NCI-H69 (cell line): ENCODE data around the gene PLEKHG4B.
"Not testable (repeated sequence)": the region's sequence is repeated elsewhere in the genome, so short reads cannot be mapped to it uniquely, and the experiment has no call there.

Experiments
- DNase-seq: peaks from one replicate; lab custom pipeline; 2025; lab: John Stamatoyannopoulos, UW

PLEKHG4B gene, protein sequence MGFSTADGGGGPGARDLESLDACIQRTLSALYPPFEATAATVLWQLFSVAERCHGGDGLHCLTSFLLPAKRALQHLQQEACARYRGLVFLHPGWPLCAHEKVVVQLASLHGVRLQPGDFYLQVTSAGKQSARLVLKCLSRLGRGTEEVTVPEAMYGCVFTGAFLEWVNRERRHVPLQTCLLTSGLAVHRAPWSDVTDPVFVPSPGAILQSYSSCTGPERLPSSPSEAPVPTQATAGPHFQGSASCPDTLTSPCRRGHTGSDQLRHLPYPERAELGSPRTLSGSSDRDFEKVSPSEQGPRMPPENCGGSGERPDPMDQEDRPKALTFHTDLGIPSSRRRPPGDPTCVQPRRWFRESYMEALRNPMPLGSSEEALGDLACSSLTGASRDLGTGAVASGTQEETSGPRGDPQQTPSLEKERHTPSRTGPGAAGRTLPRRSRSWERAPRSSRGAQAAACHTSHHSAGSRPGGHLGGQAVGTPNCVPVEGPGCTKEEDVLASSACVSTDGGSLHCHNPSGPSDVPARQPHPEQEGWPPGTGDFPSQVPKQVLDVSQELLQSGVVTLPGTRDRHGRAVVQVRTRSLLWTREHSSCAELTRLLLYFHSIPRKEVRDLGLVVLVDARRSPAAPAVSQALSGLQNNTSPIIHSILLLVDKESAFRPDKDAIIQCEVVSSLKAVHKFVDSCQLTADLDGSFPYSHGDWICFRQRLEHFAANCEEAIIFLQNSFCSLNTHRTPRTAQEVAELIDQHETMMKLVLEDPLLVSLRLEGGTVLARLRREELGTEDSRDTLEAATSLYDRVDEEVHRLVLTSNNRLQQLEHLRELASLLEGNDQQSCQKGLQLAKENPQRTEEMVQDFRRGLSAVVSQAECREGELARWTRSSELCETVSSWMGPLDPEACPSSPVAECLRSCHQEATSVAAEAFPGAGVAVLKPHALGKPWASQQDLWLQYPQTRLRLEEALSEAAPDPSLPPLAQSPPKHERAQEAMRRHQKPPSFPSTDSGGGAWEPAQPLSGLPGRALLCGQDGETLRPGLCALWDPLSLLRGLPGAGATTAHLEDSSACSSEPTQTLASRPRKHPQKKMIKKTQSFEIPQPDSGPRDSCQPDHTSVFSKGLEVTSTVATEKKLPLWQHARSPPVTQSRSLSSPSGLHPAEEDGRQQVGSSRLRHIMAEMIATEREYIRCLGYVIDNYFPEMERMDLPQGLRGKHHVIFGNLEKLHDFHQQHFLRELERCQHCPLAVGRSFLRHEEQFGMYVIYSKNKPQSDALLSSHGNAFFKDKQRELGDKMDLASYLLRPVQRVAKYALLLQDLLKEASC (N-terminal part only)

DNA sequence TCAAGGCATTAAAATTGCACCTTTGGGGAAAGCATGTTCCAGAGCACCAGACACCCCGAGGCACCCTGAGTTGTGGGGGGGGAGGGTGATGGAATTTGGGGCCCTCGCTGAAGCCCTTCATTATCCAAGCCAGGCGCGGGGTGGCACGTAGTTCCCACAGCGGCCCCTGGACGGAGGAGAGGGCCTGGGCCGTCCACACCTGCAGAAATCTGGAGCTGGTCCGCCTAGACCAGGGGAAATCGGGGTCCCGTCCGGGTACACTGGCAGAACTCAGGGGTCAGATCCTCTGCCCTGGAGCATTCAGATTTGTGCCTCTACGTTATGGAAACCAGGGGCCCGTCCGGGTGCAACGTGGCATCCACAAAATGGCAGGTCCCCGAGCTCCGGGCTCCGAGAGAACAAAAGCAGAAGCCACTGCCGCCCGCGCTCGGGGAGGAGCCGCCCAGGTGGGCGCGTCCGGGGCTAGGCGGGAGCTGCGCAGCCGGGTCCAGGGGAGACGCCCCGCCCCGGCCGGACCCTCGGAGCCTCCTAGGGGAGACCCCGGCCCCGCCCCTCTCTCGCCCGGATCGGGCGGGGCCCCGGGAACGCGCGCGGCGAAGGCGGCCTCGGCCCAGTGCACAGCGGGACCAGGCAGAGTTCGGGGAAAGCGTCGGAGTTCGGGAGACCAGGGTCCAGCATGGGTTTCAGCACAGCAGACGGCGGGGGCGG lies at the start of gene PLEKHG4B:
Gene PLEKHG4B (plus strand): TSS at position 613 of the 708 bp plus-strand sequence. CDS start 64 bp downstream, at position 677.
- peak; percentile 93 for DNase-seq

DNA sequence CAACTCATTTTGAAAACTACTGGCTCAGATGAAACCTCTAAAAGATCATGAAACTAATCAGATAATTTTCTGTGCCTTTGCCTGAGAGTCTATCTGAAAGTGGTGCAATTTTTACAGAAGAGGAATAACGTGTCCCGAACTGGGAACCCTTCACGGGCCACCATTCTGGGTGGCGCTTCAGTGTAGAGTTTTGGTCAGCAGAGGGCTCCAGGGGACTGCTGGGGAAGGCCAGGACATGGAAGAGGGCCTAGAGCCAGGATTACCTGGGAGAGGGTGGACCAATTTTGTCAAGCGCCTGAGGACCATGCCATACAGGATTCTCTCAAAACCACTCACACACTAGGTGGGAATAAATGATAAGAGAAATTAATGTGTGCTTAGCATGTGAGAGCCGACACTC lies 49.7 kb upstream of the PLEKHG4B start:
- DNase-seq: no peak

DNA sequence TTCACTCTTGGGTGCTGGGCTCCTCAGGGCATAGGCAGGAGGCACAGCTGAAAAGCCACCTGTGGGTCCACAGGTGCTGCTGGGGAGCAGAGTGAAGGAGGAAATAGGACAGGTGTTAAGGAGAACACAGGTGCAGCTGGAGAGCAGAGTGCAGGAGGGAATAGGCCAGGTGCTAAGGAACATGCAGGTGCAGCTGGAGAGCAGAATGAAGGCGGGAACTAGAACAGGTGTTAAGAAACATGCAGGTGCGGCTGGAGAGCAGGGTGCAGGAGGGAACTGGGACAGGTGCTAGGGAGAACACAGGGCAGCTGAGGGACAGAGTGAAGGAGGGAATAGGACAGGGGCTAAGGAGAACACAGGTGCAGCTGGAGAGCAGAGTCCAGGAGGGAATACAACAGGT lies 43.8 kb upstream of the PLEKHG4B start:
- DNase-seq: peak; percentile 39

DNA sequence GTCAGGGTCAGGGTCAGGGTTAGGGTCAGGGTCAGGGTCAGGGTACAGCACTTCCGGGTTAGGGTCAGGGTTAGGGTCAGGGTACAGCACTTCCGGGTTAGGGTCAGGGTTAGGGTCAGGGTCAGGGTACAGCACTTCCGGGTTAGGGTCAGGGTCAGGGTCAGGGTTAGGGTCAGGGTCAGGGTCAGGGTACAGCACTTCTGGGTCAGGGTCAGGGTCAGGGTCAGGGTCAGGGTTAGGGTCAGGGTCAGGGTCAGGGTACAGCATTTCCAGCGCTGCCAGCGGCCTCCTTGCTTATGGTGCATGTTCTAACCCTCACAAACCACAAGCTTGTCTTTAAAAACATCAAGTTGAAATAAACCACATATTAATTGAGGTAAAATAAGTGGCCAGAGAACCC lies 42.4 kb upstream of the PLEKHG4B start:
- not testable (repeated sequence) for DNase-seq

DNA sequence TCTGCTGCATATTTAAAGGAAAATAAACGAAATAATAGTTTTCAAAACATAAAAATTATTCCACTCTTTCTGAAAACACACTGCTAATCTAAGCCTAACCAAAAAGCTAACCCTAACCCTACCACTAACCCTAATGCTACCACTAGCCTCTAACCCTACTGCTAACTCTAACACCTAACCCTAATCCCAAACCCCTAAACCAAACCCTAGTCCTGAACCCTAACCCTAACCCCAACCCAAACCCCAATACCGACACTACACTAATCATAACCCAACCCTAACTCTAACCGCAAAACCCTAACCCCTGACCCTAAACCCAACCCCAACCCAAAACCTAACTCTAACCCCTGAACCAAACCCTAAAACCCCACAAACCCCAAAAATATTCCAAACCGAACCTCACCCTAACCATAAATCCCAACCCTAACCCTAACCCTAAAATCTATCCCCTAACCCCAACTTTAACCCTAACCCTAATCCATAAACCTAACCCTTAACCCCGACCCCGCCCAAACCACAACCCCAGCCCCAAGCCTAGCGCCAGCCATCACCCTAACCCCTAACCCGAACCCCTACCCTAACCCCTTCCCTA lies 41.9 kb upstream of the PLEKHG4B start:
- DNase-seq: no peak

DNA sequence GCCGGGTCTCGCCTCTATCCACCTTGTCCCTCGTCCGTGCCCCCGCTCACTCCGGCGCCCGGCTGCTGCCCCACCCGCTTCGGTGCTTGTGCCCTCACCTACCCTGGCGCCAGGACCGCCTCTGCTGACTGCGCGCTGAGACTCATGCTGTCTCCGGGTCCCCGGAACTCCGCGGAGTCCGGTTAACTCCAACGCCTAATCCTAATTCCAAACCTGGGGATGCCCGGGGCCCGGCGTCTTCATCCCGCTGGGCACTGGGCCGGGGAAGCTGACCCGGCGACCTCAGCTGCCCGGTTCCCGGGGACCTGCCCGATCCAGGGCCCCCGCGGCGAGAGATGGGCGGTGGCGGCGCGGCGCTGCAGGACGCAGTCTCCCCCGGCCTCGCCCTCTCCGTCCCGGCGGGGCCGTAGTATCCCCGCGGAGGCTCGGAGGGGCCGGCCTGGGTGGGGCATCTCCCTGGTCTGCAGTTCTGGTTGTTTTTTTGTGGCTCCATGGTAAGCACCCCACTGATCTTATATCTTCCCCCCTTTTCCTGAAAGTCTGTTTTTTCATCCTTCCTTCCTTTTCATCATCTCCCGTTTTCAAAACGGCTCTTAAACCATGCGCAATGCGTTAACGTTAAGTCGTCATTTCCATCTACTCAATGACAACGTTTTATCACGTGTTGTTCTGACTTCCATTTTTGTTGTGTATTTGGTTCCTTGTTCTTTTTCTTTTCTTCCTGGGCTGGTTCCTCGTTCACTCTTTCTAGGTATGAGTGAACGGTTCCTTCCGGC lies 41.1 kb upstream of the PLEKHG4B start:
- DNase-seq: no peak

DNA sequence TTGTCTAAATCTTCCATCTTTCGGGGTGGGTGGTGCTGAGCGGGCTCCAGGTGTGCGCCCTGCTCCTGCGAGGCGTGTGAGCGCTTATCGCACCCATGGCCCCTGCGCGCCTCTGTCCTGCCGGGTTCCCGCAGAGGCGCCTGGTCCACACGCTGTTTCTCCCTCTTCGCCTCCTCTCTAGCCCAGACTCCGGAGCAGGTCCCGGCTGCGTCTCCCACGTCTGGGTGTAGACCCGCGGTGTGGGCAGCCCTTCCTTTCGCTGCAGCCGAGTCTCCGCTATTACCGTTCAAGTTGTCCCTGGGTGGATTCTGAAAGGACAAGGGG lies 40.5 kb upstream of the PLEKHG4B start:
- no peak for DNase-seq

DNA sequence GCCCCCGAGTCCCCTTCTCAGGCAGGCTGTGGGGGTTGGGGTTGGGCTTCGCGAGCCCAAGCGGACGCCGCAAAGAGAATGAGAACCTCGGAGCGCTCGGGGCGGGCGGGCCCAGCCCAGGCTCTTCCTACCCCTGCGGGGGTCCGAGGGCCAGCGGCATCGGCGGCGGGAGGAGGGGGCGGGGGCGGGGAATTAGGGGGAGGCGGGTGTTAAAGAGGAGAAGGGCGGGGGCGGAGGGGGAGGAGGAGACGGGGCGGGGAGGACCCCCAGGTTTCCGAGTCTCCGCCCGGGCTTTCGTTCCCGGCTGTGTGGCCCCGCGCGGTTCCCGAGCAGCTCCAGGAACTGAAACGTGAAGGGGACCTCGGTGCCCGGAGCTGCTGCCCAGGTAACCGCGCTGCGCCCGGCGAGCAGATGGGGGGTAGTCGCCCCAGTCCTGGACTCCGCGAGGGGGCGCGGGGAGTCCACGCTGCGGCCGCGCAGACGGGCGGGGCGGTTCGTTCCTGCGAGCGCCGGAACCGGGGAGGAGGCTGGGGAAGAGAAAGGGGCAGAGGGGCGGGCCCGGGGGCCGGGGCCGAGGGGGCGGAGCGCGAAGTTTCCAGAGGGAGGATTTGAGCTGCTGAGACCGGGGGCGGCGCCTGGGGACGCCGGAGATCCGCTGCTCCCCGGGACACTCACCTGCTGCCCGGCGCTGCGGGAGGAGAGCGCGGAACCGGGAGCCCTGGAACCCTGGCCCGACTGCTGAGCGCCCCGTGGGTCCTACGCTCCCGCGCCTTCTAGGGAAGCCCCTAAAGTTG lies 38.4 kb upstream of the PLEKHG4B start:
- DNase-seq: peak; percentile 86

DNA sequence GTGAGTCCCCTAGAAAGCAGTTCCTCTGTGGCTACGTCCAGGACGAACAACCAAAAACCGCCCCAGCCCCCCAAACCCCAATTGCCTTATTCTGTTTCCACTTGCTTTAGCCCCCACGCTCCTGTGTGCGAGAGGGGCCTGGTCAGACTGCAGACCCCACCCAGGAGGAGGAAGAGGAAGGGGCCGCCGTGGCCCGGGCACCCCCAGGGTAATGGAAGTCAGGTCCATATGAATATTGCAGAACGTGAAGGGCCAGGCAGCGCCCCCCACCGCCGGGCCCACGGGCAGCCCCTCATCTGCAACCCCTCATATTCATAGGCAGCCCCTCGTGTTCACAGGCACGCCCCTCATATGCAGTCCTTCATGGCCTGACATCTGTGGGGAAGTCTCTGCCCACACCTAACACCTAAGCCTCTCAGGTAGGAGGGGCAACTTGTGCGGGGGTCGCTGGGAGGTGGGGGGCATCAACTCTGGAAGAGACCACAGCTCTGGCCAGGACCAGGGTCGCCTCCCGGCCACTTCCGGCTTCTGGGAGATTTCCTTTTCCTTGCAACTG lies 37.7 kb upstream of the PLEKHG4B start:
- DNase-seq: no peak

DNA sequence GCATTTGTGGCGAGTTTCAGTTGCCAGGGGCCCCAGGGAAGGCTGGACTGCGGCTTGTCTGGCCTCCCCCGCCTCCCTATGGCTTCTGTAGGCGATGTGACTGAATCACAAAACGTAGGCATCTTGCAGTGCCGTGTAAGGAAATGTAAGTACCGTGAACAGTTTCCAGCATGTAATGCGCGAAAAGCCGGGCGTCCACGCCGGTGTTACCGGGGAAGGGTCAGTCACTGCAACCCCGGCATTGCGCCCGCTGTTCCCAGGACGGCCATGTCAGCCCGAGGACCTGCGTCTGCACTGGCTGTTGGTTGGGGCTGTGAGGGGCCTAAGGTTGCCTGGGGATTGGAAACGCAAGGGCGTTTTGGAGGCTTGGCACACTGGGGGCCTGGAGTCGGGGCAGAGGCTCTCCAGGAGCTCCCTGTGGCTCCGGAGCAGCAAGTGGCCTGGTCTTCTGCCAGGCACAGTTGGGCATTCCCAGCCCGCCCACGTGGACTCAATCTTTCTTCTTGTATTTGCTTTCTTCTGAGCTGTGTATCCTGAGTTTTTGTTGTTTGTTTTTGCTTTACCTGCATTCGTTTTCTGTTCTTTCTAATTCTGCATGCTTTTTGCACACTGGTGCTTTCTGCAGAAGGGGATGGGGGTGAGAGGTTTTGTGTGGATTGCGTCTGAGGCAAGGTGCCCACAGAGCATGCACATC lies 36.9 kb upstream of the PLEKHG4B start:
- peak; percentile 11 for DNase-seq

DNA sequence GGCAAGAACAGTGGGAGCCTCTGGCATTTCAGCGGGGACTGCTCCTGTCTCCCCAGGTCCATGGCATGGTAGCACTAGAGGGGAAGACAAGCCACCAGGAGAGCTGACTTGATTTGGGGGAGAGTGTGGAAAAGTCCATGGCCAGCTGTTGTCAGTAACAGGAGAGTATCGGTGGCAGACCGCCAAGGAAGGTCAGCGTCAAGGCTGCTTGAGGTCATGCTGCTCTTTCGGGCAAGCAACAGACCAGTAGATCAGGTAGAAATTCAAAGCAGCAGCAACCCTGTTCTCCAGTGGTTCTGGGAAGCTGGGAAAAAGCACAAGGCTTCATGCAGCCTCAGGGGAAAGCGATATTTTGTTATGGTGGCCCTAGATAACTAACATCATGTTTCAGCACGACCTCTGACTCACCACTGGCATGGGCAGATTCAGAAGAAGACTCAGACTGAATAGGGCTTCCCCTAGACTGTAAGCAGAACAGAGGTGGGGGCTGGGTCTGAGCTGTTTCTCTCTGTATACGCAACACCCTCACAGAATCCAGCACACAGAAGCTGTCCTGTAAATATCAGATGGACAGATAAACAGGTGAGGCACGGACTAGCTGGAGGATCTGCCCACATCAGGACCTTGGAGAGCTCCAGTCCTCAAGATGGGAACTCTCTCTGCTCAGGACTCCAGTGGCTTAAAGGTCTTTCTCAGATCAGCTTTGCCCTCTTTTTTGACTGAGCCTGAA lies 35.2 kb upstream of the PLEKHG4B start:
- no peak for DNase-seq

DNA sequence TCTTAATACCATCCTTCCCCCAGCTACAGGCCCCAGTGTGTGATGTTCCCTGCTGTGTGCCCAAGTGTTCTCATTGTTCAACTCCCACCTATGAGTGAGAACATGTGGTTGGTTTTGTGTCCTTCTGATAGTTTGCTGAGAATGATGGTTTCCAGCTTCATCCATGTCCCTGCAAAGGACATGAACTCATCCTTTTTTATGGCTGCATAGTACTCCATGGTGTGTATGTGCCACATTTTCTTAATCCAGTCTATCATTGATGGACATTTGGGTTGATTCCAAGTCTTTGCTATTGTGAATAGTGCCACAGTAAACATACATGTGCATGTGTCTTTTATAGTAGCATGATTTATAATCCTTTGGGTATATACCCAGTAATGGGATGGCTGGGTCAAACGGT lies 31.7 kb upstream of the PLEKHG4B start:
- DNase-seq: not testable (repeated sequence)

DNA sequence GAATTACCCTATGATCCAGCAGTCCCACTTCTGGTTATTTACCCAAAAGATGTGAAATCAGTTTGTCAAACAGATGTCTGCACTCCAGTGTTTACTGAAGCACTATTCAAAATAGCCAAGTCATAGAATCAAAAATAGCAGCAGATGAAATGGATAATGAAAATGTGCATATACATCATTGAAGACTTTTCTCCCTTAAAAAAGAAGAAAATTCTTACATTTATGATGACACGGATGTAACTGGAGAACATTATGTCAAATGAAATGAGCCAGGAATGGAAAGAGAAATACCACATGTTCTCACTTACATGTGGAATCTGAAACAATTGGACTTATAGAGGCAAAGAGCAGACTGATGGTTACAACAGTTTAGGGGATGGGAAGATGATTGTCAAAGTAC lies 21.5 kb upstream of the PLEKHG4B start:
- no peak for DNase-seq

DNA sequence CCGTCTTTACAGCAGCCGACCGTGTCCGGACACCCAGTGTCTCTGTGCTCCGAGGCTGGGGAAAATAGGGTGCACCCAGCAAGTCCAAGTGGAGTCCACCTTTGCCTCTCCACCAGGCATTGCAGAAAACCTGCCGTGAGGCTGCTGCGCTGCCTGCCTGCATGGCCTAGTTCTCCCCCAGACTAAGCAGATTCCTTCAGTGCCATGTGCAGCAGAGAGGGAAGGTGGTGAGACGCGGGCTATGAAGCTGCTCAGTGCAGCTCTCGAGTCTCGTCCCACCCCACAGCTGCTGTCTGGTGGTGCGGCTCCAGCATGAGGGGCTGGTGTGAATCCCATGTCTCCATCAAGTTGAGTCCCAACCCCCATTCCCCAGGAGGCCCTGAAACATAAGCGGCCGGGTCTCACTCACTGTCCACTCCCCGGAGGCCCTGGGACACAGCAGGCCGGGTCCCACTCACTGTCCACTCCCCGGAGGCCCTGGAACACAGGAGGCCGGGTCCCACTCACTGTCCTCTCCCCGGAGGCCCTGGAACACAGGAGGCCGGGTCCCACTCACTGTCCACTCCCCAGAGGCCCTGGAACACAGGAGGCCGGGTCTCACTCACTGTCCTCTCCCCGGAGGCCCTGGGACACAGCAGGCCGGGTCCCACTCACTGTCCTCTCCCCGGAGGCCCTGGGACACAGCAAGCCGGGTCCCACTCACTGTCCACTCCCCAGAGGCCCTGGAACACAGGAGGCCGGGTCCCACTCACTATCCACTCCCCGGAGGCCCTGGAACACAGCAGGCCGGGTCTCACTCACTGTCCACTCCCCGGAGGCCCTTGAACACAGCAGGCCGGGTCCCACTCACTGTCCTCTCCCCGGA lies 19.4 kb upstream of the PLEKHG4B start:
- not testable (repeated sequence) for DNase-seq

DNA sequence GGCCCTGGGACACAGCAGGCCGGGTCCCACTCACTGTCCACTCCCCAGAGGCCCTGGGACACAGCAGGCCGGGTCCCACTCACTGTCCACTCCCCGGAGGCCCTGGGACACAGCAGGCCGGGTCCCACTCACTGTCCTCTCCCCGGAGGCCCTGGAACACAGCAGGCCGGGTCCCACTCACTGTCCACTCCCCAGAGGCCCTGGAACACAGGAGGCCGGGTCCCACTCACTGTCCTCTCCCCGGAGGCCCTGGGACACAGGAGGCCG lies 18.9 kb upstream of the PLEKHG4B start:
- not testable (repeated sequence) for DNase-seq

DNA sequence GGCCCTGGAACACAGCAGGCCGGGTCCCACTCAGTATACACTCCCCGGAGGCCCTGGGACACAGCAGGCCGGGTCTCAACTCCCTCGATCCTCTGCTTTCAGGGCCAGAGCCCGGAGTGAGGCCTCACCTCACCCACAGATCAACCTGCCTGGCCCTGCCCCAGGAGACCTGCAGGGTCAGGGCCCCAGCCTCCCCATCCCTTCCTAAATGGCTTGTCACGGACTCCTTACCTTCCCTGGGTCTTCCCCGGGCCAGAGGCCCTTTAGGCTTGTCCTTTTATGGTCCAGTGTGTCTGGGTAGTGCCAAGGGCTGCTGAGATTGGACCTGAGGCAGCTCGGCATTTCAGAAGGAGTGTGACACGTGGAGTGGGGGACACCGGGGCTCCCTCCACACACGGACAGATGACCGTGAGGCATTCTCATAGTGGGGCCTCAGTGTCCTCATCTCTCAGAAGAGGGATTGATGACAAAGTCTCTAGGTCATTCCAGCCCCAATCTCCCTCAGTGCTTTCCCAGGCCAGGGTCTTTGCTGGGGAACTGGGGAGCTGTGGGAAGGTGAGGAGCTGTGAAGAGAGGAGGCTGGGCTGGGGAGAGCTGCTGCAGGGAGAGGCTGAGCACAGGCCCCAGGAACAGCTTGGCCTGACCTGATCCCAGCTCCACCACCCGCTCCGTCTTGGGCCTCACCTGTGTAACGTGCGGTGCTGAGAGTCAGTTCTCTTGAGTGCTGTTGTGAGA lies 18.0 kb upstream of the PLEKHG4B start:
- no peak for DNase-seq
